HepG2 (cell line): ENCODE data around the gene TBC1D24. TPM values are rescaled to one million over a fixed set of nuclear protein-coding genes. Genes with fewer than 3 reads are reported as not detected.

ENCODE experiments used
- AGO1 ChIP-seq: fragments of 200-400 bp; formaldehyde crosslinking; IDR thresholded peaks from 2 replicates; pipeline ENCODE4 v1.6.1; 2017; ENCODE audit warnings: mild to moderate bottlenecking, low read depth, low read length, moderate library complexity; ENCODE audit not compliant: poor library complexity, severe bottlenecking
- HINFP ChIP-seq: sonication (generic); formaldehyde crosslinking; IDR thresholded peaks from 2 replicates; pipeline ENCODE4 v1.4.0; 2020; ENCODE audit warnings: low read depth, mild to moderate bottlenecking, missing genetic modification reagents
- HNRNPH1 ChIP-seq: fragments of 200-400 bp; formaldehyde crosslinking; optimal IDR thresholded peaks from 2 replicates; pipeline ENCODE3; 2017; ENCODE audit warnings: mild to moderate bottlenecking, low read depth, low read length
- ISX ChIP-seq: sonication (generic); formaldehyde crosslinking; conservative IDR thresholded peaks from 2 replicates; pipeline ENCODE4 v1.5.0; 2020; ENCODE audit warnings: missing genetic modification reagents
- MZF1 ChIP-seq: sonication (generic); formaldehyde crosslinking; IDR thresholded peaks from 2 replicates; pipeline ENCODE4 v1.8.1; 2023; ENCODE audit warnings: mild to moderate bottlenecking, missing genetic modification reagents, borderline replicate concordance
- PHF20 ChIP-seq: sonication (generic); formaldehyde crosslinking; IDR thresholded peaks from 2 replicates; pipeline ENCODE4 v1.5.0; 2020; ENCODE audit warnings: mild to moderate bottlenecking, missing genetic modification reagents
- POLR2AphosphoS2 ChIP-seq: IDR thresholded peaks from 2 replicates; pipeline ENCODE4 v1.6.1; 2011; ENCODE audit warnings: low read depth, low read length, improper control_type of control experiment
- SIX1 ChIP-seq: sonication (generic); formaldehyde crosslinking; IDR thresholded peaks from 2 replicates; pipeline ENCODE4 v1.4.0; 2020; ENCODE audit warnings: missing genetic modification reagents, borderline replicate concordance
- STAG1 ChIP-seq: sonication (generic); formaldehyde crosslinking; IDR thresholded peaks from 2 replicates; pipeline ENCODE4 v1.4.0; 2020; ENCODE audit warnings: missing genetic modification reagents
- ZBTB20 ChIP-seq: sonication (generic); formaldehyde crosslinking; IDR thresholded peaks from 2 replicates; pipeline ENCODE4 v1.8.1; 2023; ENCODE audit warnings: missing genetic modification reagents, low read depth, mild to moderate bottlenecking, borderline replicate concordance
- ZBTB3 ChIP-seq: sonication (generic); formaldehyde crosslinking; IDR thresholded peaks from 2 replicates; pipeline ENCODE4 v1.4.0; 2020; ENCODE audit warnings: low read depth, mild to moderate bottlenecking, moderate library complexity, missing genetic modification reagents, borderline replicate concordance
- ZMYM2 ChIP-seq: sonication (generic); formaldehyde crosslinking; IDR thresholded peaks from 2 replicates; pipeline ENCODE4 v1.8.0; 2022; ENCODE audit warnings: mild to moderate bottlenecking, missing genetic modification reagents
- ZNF101 ChIP-seq: sonication (generic); formaldehyde crosslinking; IDR thresholded peaks from 2 replicates; pipeline ENCODE4 v1.4.0; 2020; ENCODE audit warnings: mild to moderate bottlenecking, low read depth, missing genetic modification reagents, borderline replicate concordance
- ZNF3 ChIP-seq: IDR thresholded peaks from 2 replicates; pipeline ENCODE4 v1.7.0; 2017; ENCODE audit warnings: inconsistent platforms
- ZNF512 ChIP-seq: sonication (generic); formaldehyde crosslinking; IDR thresholded peaks from 2 replicates; pipeline ENCODE4 v1.4.0; 2020; ENCODE audit warnings: mild to moderate bottlenecking, missing genetic modification reagents
- ZNF713 ChIP-seq: sonication (generic); formaldehyde crosslinking; IDR thresholded peaks from 2 replicates; pipeline ENCODE4 v1.4.0; 2020; ENCODE audit warnings: mild to moderate bottlenecking, missing genetic modification reagents
- polyA plus RNA-seq, 8 experiments: library from polyadenylated mRNA; depleted of rRNA in 3 of 8; stranded (reverse) in 7 of 8; unstranded in 1 of 8; fragments of >200 nt; fragmentation: Illumina TruSeq in 4 of 8; extraction: Trizol in 4 of 8; gene quantifications; 2 replicates each; pipeline versions ENCODE4 v1.2.1 to v1.2.3, GENCODE V29; 2011 to 2016; ENCODE audit warnings: low read depth in 4 of 8, missing spikeins in 1 of 8, mixed read lengths in 1 of 8; ENCODE audit not compliant: insufficient read depth in 1 of 8
- total RNA-seq, 5 experiments: library from RNA; depleted of rRNA; stranded (reverse); fragments of >200 nt; fragmentation: Illumina TruSeq; extraction: Trizol; gene quantifications; 2 replicates each; pipeline ENCODE4 v1.2.3, GENCODE V29; 2016; ENCODE audit warnings: low read depth in 1 of 5
- TF ChIP-seq, protein P1 (sequence below): sonication (generic); formaldehyde crosslinking; IDR thresholded peaks from 2 replicates; pipeline ENCODE4 v1.8.0; 2023; ENCODE audit warnings: mild to moderate bottlenecking, missing genetic modification reagents
- TF ChIP-seq, protein P2 (sequence below): sonication (generic); formaldehyde crosslinking; IDR thresholded peaks from 2 replicates; pipeline ENCODE4 v1.4.0; 2020; ENCODE audit warnings: mild to moderate bottlenecking, low read depth, missing genetic modification reagents
- TF ChIP-seq, protein P3 (sequence below): IDR thresholded peaks from 2 replicates; pipeline ENCODE4 v1.6.1; 2012; ENCODE audit warnings: low read length, improper control_type of control experiment

TBC1D24 gene
- total and polyA plus RNA-seq, 2 of the 13 experiments (the other 11 are each of a cell fraction or from before 2014, with no cell fraction given): 7.7 to 13.7 TPM

DNA sequence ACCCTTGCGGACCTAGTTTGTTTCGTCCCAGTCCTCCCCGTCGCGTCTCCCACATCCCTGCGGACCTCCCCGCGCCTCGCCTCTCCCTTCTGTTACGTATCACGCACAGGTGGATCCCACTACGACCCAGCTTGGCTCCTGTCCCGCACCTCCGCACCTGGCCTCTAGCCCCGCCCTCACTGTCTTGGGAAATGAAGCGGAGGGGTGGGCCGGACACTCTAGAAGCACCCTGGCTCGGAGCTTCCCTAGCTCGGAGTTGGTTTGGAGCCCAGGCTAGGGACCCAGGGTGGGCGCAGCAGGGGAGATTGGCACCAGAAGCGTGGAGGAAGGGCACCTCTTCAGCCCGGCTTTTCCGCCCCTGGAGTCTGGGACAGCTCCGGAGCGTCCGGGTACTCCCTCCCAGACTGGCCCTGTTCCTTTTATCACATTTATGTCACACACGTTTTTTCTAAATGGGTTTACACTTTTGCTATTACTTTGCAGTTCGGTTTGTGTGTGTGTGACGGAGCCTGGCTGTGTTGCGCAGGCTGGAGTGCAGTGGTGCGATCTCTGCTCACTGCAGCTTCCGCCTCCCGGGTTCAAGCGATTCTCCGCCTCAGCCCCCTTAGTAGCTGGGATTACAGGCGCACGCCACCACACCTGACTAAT is 57.7 kb downstream of the TBC1D24 start (continued):
- TF ChIP-seq SIX1 (0 out of 2 replicates have a peak, but pooled peaks have one; percentile 18), ZBTB3 (CRISPR knock-in tag) (no peak), ZBTB20 (CRISPR knock-in tag) (peak; percentile 69; the same call in 1 of the 2 replicates), PHF20 (CRISPR knock-in tag) (0 out of 2 replicates have a peak, but pooled peaks have one; percentile 21), AGO1 (peak; percentile 99), HNRNPH1 (no peak), ZNF713 (CRISPR knock-in tag) (no peak), ZNF512 (CRISPR knock-in tag) (no peak), ISX (CRISPR knock-in tag) (no peak), ZNF3 (CRISPR knock-in tag) (no peak), POLR2AphosphoS2 (no peak), ZMYM2 (CRISPR knock-in tag) (no peak), ZNF101 (CRISPR knock-in tag) (no peak), STAG1 (no peak), MZF1 (CRISPR knock-in tag) (no peak), HINFP (CRISPR knock-in tag) (0 out of 2 replicates have a peak, but pooled peaks have one; percentile 20)
- TF ChIP-seq, protein P1, sequence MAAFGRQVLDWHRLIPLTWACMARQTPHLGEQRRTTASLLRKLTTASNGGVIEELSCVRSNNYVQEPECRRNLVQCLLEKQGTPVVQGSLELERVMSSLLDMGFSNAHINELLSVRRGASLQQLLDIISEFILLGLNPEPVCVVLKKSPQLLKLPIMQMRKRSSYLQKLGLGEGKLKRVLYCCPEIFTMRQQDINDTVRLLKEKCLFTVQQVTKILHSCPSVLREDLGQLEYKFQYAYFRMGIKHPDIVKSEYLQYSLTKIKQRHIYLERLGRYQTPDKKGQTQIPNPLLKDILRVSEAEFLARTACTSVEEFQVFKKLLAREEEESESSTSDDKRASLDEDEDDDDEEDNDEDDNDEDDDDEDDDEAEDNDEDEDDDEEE (CRISPR knock-in tag): 0 out of 2 replicates have a peak, but pooled peaks have one; percentile 67
- TF ChIP-seq, protein P2, sequence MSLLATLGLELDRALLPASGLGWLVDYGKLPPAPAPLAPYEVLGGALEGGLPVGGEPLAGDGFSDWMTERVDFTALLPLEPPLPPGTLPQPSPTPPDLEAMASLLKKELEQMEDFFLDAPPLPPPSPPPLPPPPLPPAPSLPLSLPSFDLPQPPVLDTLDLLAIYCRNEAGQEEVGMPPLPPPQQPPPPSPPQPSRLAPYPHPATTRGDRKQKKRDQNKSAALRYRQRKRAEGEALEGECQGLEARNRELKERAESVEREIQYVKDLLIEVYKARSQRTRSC (CRISPR knock-in tag): no peak
- TF ChIP-seq, protein P3, sequence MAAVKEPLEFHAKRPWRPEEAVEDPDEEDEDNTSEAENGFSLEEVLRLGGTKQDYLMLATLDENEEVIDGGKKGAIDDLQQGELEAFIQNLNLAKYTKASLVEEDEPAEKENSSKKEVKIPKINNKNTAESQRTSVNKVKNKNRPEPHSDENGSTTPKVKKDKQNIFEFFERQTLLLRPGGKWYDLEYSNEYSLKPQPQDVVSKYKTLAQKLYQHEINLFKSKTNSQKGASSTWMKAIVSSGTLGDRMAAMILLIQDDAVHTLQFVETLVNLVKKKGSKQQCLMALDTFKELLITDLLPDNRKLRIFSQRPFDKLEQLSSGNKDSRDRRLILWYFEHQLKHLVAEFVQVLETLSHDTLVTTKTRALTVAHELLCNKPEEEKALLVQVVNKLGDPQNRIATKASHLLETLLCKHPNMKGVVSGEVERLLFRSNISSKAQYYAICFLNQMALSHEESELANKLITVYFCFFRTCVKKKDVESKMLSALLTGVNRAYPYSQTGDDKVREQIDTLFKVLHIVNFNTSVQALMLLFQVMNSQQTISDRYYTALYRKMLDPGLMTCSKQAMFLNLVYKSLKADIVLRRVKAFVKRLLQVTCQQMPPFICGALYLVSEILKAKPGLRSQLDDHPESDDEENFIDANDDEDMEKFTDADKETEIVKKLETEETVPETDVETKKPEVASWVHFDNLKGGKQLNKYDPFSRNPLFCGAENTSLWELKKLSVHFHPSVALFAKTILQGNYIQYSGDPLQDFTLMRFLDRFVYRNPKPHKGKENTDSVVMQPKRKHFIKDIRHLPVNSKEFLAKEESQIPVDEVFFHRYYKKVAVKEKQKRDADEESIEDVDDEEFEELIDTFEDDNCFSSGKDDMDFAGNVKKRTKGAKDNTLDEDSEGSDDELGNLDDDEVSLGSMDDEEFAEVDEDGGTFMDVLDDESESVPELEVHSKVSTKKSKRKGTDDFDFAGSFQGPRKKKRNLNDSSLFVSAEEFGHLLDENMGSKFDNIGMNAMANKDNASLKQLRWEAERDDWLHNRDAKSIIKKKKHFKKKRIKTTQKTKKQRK: no peak
